Posterior cingulate gyrus (tissue), 11 donors: ENCODE data around the gene C12orf60.

Source experiments
- DNase-seq, 10 donors: peaks; one replicate each; pipeline versions ENCODE4 v3.0.0 to v3.0.0-alpha.2; 2020 to 2021; ENCODE audit warnings: mixed read lengths in 3 of 10
- intact Hi-C: fragments of 100-400 bp; cut with DNase I; formaldehyde crosslinking; loops from one replicate; pipeline ENCODE4 v1.15.1; 2023

Gene C12orf60

GRCh38 chr12:14775636-14775980, 27.9 kb upstream of the C12orf60 start:
- intact Hi-C loops, result loop anchor here (2.0 kb wide), 1 partner anchor 27 kb away; the partner anchor contains the start of genes C12orf60 and WBP11
- DNase-seq, result no peak

- DNase-seq, result no peak
- intact Hi-C loops, result no loop called here
Observed at GRCh38 chr12:14776236-14776961, 27.1 kb upstream of the C12orf60 start.

- no peak for DNase-seq
- intact Hi-C loops, result no loop called here
Observed at GRCh38 chr12:14777271-14777670, 26.2 kb upstream of the C12orf60 start.

- intact Hi-C loops, result no loop called here
- DNase-seq, result no peak
Observed at GRCh38 chr12:14779834-14780233, 23.6 kb upstream of the C12orf60 start.

- intact Hi-C loops, result no loop called here
Observed at GRCh38 chr12:14780859-14781258, 22.6 kb upstream of the C12orf60 start.

GRCh38 chr12:14781563-14781962, 21.9 kb upstream of the C12orf60 start:
- intact Hi-C loops, result no loop called here

More at GRCh38 chr12:14780859-14781258, 22.6 kb upstream of the C12orf60 start:
- no peak for DNase-seq

GRCh38 chr12:14782756-14783155, 20.7 kb upstream of the C12orf60 start:
- no peak for DNase-seq
- intact Hi-C loops, result no loop called here

More at GRCh38 chr12:14781563-14781962, 21.9 kb upstream of the C12orf60 start:
- DNase-seq, result no peak

GRCh38 chr12:14784471-14784870, 19.0 kb upstream of the C12orf60 start:
- intact Hi-C loops, result no loop called here
- no peak for DNase-seq

GRCh38 chr12:14785568-14785967, 17.9 kb upstream of the C12orf60 start:
- intact Hi-C loops, result no loop called here
- no peak for DNase-seq

GRCh38 chr12:14795028-14795448, 8.4 kb upstream of the C12orf60 start:
- intact Hi-C loops, result no loop called here
- no peak for DNase-seq

- intact Hi-C loops, result loop anchor here (2.0 kb wide), 1 partner anchor 27 kb away; a partner anchor contains a TSS
- DNase-seq, result no peak
Observed at GRCh38 chr12:14802247-14802646, 1.2 kb upstream of the C12orf60 start.

- DNase-seq, result no peak
- intact Hi-C loops, result loop anchor here (2.0 kb wide), 1 partner anchor 28 kb away; a partner anchor contains a TSS
Observed at GRCh38 chr12:14802721-14803010, 804 bp upstream of the C12orf60 start.

- intact Hi-C loops, result loop anchor here (2.0 kb wide), 1 partner anchor 29 kb away; a partner anchor contains a TSS
Observed at GRCh38 chr12:14803830-14804160, 325 bp downstream of the C12orf60 start.

GRCh38 chr12:14810167-14810952, 6.9 kb downstream of the C12orf60 start:
- intact Hi-C loops, result no loop called here
- no peak for DNase-seq

More at GRCh38 chr12:14803830-14804160, 325 bp downstream of the C12orf60 start:
- no peak for DNase-seq

- no peak for DNase-seq
- intact Hi-C loops, result no loop called here
Observed at GRCh38 chr12:14810953-14811483, 7.5 kb downstream of the C12orf60 start.

- intact Hi-C loops, result no loop called here
Observed at GRCh38 chr12:14811486-14811885, 8.0 kb downstream of the C12orf60 start.

GRCh38 chr12:14814014-14814413, 10.5 kb downstream of the C12orf60 start, which contains the start of gene SMCO3:
Gene SMCO3 (minus strand): TSS chr12:14814182. CDS start chr12:14806680, 7,502 bp downstream.
- intact Hi-C loops, result no loop called here
- DNase-seq, result no peak

More at GRCh38 chr12:14811486-14811885, 8.0 kb downstream of the C12orf60 start:
- DNase-seq, result no peak

GRCh38 chr12:14824012-14824634, 20.7 kb downstream of the C12orf60 start:
- DNase-seq, result no peak
- intact Hi-C loops, result no loop called here

- DNase-seq, result no peak
- intact Hi-C loops, result no loop called here
Observed at GRCh38 chr12:14825256-14825655, 21.8 kb downstream of the C12orf60 start.

- intact Hi-C loops, result no loop called here
- no peak for DNase-seq
Observed at GRCh38 chr12:14826491-14826890, 23.0 kb downstream of the C12orf60 start.

GRCh38 chr12:14827043-14827442, 23.6 kb downstream of the C12orf60 start:
- intact Hi-C loops, result no loop called here
- DNase-seq, result no peak
